ENCODE measurements around the gene DPH1.

The DPH1 gene

DNA sequence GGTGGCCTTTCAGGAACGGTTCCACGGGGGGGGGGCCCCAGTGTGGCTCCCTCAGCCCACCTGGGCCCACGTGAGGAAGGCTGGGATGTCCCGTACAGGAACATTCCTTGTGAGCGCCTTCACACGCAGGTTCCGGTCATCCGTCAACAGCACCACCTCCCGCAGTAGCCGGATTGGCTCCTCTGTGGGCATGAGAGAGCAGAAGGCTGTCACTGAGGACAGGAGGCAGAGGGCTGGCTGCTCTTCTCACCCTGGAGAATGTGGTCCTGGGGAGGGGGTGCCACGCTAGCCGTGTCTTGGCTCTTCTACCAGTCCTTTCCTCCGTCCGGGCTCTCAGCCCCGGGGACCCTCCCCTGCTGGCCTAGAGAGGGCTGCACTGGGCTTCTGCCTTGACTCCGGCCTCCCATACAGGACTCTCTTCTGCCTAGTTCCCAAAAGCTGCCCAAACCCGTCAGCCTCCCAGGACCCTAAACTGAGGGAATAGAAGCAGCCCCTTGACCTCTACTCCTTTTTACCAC lies 31.5 kb downstream of the DPH1 start:
- TF ChIP-seq, protein P1, sequence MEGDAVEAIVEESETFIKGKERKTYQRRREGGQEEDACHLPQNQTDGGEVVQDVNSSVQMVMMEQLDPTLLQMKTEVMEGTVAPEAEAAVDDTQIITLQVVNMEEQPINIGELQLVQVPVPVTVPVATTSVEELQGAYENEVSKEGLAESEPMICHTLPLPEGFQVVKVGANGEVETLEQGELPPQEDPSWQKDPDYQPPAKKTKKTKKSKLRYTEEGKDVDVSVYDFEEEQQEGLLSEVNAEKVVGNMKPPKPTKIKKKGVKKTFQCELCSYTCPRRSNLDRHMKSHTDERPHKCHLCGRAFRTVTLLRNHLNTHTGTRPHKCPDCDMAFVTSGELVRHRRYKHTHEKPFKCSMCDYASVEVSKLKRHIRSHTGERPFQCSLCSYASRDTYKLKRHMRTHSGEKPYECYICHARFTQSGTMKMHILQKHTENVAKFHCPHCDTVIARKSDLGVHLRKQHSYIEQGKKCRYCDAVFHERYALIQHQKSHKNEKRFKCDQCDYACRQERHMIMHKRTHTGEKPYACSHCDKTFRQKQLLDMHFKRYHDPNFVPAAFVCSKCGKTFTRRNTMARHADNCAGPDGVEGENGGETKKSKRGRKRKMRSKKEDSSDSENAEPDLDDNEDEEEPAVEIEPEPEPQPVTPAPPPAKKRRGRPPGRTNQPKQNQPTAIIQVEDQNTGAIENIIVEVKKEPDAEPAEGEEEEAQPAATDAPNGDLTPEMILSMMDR (IDR thresholded peaks at IDR 0.05; ENCODE audit: low read depth, low read length) = no peak
- no peak overlapping the region for H3K4me3 ChIP-seq (ENCODE audit: low read depth, low read length)

DNA sequence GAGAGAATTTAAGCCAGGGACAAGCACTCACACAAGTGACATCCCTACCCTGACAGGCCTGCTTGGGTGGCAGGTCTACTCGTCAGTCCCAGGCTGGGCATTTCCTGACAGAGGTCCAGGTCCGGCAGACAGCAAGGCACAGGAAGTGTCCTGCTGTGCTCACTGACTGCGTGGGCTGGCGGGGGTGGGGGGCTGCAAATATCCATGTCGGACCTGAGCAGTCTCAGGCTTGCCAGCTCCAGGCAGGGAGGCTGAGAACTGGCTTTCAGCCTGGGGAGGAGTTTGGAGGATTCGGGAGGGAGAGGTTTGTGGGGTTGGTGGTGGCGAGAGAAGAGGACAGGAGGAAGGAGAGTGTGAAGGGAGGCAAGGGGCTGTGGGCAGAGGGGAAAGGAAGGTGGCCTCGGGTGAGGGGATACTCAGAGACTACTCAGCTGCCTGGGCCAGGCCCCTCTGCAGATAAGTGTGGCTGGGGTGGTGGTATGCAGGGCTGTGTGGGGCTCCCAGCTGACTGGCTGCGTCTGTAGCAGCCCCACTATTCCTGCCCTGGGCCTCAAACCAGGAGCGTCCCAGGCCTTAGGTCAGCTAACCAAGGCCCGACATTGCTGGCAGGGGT lies 32.7 kb downstream of the DPH1 start:
- TF ChIP-seq, protein P1 (IDR thresholded peaks at IDR 0.05; ENCODE audit: low read depth, low read length) = no peak
- no peak overlapping the region for H3K4me3 ChIP-seq (ENCODE audit: low read depth, low read length)

DNA sequence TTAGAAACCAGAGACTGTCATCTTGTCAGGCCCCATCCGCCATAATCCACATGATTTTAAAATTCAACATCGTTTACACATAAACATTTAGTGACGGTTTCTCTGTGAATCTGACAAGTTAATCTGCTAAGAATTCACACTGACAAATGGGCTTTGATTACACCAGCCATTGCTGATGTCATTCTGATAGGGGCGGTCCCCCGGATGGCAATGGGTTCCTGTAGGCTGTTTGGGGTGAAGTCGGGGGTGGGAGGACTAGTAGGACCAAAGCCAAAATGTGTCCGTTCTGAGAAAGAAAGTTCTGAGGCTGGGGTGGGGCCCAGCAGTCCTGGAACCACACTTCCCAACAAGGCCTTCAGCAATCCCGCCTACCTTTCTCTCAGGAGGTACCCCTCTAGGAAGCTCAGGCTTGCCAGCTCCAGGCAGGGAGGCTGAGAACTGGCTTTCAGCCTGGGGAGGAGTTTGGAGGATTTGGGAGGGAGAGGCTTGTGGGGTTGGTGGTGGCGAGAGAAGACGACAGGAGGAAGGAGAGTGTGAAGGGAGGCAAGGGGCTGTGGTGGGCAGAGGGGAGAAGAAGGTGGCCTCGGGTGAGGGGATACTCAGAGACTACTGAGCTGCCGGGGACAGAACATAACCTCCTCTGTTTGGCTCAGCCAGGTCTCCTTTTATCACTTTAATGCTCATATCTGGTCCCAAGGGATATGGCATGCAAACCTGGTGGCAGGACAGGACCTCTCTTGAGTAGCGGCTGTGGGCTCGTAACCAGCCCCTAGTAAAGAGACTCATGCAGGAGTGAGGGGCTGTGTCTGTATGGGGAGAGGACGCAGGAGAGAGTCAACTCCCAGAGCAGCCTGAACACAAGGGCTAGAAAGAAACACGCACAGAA lies 33.6 kb downstream of the DPH1 start:
- no peak overlapping the region for H3K4me3 ChIP-seq (ENCODE audit: low read depth, low read length)
- TF ChIP-seq, protein P1 (IDR thresholded peaks at IDR 0.05; ENCODE audit: low read depth, low read length) = no peak

DNA sequence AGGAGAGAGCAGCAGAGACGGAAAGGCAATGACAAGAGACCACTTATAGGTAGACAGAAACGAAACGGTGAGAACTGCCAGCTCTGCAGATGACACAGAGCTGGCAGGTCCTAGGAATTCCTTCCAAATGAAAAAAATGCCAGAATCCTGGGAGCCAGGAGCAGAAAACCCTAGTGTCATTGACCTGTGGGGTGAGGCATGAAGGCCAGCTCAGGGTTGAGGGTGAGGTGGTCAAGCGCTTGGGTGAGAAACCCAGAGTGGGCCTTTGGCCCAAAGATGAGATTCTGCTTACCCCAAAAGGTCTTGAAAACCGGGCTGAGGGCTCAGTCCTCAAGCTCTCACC lies 34.2 kb downstream of the DPH1 start:
- TF ChIP-seq, protein P1 (IDR thresholded peaks at IDR 0.05; ENCODE audit: low read depth, low read length) = no peak

DNA sequence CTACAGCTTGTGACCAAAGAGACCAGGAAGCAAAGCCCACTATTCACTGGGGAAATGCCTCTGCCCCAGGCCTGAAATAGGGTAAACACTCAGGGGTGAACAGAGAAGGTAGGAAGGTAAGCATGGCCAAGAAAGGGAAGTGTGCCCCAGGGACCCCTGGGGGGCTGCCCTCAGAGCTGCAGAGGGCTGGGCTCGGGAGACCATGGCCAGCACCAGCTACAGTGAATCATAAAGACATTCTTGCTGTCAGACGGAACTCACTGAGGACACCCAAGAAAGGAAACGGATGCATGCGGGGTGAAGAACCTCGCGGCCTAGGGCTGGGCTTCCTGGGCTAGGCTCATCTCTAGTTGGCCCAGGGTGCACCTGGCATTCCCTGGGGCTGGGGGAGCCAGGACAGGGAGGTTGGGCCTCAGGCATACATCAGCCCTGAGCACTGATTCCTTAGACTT lies 34.6 kb downstream of the DPH1 start:
- TF ChIP-seq, protein P1 (IDR thresholded peaks at IDR 0.05; ENCODE audit: low read depth, low read length) = no peak
- H3K4me3 ChIP-seq (ENCODE audit: low read depth, low read length) = no peak overlapping the region

More for the DNA sequence above, 34.2 kb downstream of the DPH1 start:
- no peak overlapping the region for H3K4me3 ChIP-seq (ENCODE audit: low read depth, low read length)

DNA sequence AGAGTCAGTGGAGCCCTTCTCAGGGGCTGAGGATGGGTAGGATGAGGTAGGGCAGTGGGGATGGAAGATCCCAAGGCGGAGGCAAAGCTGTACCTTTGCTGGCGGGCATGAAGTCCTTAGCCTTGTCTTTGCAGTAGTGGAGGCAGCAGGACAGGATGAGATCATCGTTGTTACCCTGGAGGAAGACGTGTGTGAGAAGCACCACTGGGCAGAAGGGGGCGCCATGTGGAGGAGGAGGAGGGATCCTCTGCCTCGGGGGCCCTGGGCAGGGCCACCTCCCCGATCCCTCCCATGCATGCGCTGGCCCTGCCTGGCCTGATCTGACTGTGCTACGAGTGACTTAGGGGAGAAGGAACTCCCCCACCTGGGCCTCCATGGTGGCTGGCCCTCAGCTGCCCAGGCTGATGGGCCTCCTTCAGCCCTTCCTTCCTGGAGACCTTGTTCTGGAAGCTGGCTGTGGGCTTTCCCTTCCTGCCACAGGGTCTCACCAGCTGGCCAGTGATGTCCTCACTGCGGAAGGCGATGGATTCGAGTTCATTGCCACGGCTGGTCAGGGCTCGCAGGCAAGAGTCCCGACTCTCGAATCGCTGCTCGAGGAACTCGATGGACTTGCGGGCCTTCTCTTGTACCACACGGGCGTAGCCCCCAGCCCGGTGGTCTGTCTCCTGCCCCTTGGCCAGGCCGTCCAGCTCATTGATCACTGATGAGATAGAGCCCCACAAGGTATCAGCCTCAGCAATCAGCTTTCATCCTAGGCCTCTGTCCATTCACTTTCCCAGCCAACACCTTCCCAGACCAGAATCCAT lies 35.2 kb downstream of the DPH1 start:
- H3K4me3 ChIP-seq (ENCODE audit: low read depth, low read length) = no peak overlapping the region
- TF ChIP-seq, protein P1 (IDR thresholded peaks at IDR 0.05; ENCODE audit: low read depth, low read length) = no peak; the same call in 1 of the 2 replicates
